GM13976 (cell line): ENCODE results near the gene KIFBP.
"Not testable (repeated sequence)": the region's sequence is repeated elsewhere in the genome, so short reads cannot be mapped to it uniquely, and the experiment has no call there.

Source experiments
- DNase-seq: peaks from one replicate; pipeline ENCODE4 v3.0.0; 2012; ENCODE audit warnings: low spot score
- CTCF ChIP-seq: IDR thresholded peaks from 2 replicates; pipeline ENCODE4 v1.5.1; 2012; ENCODE audit warnings: borderline replicate concordance, mild to moderate bottlenecking; ENCODE audit not compliant: insufficient read depth; ENCODE audit errors: extremely low read depth, missing control alignments, control extremely low read depth
- in situ Hi-C: fragments of 300-500 bp; cut with MboI; formaldehyde crosslinking; loops from one replicate; pipeline ENCODE4 v1.12.0; 2022; ENCODE audit warnings: low sequenced_read_pairs, mixed read lengths, inconsistent platforms; ENCODE audit not compliant: unreplicated experiment

The KIFBP gene

GRCh38 chr10:69004821-69005220, 16.2 kb downstream of the KIFBP start:
- in situ Hi-C loops, result no loop called here
- peak; percentile 52 for DNase-seq

DNA sequence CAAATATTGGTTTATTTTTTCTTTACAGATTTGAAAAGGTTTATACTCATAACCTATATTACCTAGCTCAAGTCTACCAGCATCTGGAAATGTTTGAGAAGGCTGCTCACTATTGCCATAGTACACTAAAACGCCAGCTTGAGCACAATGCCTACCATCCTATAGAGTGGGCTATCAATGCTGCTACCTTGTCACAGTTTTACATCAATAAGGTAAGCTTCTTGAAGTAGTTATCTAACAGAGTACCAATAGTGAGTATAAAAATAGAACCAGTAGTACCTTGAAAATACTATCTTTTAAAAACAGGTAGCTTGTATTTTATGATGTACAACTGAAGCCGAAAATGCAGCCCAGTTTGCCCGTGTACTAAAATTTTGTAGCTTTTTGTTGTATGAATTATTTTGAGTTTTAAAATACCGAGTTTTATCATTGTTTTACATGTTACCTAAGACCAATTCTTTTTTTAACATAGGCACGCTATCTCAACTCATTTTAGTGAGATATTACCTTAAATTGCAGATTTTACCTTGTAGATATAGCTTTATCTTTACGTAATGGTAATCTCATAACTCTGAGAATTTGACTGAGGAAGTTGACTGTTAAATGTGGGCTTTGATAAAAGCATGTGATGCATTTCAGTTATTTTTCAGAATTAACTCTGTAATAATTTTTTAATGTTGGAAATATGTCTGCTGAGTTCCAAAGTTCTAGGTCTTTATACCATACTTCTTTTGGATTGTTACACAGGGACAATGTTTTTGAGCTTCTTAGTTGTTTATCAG, 17.3 kb downstream of the KIFBP start:
- DNase-seq, result no peak
- in situ Hi-C loops, result no loop called here
- TF ChIP-seq CTCF, result no peak

More at GRCh38 chr10:69004821-69005220, 16.2 kb downstream of the KIFBP start:
- peak; percentile 41 for TF ChIP-seq CTCF

- in situ Hi-C loops, result no loop called here
Observed at GRCh38 chr10:69007260-69007659, 18.7 kb downstream of the KIFBP start.

GRCh38 chr10:69009360-69009759, 20.8 kb downstream of the KIFBP start:
- in situ Hi-C loops, result no loop called here

More at GRCh38 chr10:69007260-69007659, 18.7 kb downstream of the KIFBP start:
- TF ChIP-seq CTCF, result no peak
- DNase-seq, result no peak

DNA sequence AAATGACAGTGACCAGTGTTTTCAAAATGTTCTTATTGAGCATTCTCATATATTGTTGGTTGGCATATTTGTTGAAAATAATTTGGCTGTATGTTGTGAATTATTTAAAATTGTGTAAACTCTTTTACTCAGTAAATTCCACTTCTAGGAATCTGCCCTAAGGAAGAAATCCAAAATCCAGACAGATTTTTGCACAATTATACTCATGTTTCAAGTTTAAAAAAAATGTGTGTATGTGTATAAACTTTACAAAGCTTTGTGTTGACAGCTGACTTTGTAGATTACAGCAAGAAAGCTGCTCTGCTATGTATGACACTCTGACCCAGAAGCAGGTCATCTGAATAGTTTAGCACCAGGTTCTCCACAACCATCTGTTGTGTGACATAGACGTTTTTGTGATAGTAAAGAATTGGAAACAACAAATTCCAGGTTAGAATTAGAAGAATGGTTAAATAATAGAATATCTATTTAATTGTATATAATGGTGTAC, 21.6 kb downstream of the KIFBP start:
- DNase-seq, result no peak
- no peak for TF ChIP-seq CTCF
- in situ Hi-C loops, result loop anchor here (5.0 kb wide), 1 partner anchor 82 kb away; no protein-coding TSS in a partner anchor

More at GRCh38 chr10:69009360-69009759, 20.8 kb downstream of the KIFBP start:
- no peak for TF ChIP-seq CTCF
- DNase-seq, result no peak

DNA sequence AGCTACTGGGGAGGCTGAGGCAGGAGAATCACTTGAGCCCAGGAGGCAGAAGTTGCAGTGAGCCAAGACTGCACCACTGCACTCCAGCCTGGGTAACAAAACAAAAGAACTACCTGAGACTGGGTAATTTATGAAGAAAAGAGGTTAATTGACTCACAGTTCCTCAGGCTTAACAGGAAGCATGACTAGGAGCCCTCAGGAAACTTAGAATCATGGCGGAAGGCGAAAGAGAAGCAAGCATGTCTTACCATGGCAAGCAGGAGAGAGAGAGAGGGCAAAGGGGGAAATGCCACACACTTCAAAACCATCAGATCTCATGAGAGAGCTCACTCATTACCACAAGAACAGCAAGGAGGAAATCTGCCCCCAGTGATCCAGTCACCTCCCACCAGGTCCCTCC, 24.2 kb downstream of the KIFBP start:
- in situ Hi-C loops, result loop anchor here (5.0 kb wide), 1 partner anchor 80 kb away; no protein-coding TSS in a partner anchor
- DNase-seq, result not testable (repeated sequence)

DNA sequence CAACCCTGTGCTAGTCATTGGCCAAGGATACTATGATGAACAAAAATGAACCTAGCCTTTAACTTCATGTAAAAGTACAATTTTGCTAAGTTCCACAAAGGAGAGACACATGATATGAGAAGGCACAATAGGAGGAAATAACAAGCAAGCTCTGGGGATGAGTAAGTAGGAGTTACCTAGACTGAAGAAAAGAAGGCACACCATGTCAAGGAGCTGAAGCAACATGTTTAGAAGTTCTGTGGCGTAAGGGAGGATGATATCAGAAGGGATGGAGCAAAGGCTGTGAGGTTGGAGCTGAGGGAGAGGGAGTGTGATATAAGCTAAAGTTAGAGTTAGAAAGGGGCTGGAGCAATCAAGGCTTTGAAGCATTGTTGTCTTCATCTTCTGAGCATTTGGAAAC, 25.6 kb downstream of the KIFBP start:
- TF ChIP-seq CTCF, result no peak
- DNase-seq, result no peak
- in situ Hi-C loops, result loop anchor here (5.0 kb wide), 1 partner anchor 78 kb away; no protein-coding TSS in a partner anchor
